GM15510 (cell line): ENCODE measurements around the gene ACSL4.

Experiments
- POLR2A ChIP-seq: IDR thresholded peaks from 3 replicates; pipeline ENCODE4 v1.6.1; 2011; ENCODE audit warnings: borderline replicate concordance; ENCODE audit not compliant: insufficient read length; ENCODE audit errors: extremely low read depth

Gene ACSL4

GRCh38 chrX:109740433-109740809 is 7.4 kb upstream of the ACSL4 start:
- no peak for TF ChIP-seq POLR2A

DNA sequence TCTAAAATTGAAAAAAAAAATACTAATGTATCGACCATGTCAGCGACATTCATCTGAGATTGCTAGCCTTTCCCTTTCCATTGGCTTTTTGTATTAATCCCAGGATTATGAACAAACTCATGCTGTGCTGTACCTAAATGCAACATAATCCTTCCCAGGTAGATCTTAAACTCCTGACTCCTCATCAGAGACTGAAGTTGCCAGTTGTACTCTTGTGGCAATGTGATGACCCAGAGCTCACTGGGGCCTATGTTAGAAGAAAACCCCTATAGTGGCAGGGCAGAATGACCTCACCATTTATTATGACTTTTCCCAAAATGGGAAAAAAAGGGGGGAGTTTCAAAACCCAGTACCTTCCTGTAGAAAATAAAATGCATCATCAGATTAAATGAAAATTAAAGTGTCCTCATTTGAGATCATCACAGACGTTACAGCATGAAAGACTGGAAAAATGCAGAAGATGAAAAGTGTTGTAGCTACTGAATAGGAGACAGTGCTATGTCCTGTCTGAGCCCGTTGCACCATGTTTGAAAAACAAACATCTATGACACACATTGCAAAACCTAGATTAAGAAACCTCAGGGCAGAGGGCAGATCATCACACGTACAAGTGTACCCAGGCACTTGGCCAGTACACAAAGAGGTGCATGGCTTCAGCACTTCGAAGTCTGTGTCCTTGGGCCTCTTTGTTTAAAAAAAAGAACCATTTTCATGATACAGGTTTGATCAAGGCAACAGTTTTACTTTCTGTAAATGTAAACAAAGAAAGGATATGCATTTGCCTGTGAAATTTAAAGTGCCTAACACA is 6.8 kb upstream of the ACSL4 start:
- TF ChIP-seq POLR2A, result no peak

DNA sequence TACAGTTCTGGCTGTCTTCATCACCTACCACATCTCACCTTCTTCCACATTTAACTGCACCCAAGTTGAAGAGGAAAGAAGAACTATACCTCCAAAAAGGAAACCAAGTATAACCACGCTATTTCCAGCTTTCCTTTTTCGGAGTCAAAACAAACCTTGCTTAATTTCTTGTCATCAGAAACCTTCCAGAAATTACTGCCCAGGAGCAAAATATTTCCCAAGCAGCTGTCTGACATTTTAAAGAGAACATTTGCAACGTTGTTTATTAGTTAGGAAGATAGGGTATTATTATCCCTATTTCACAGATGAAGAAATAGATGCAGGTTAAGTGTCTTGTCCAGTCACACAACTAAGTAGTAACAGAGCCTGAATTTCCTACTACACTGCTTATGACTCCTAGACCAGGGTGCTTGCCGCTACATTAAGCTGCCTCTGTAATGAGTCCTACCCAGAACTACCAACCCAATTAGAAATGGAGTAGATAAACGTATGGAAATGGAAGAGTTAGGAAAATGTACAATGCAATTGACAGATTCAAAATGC is 2.2 kb upstream of the ACSL4 start:
- no peak for TF ChIP-seq POLR2A

GRCh38 chrX:109733613-109734083 is 591 bp upstream of the ACSL4 start:
- TF ChIP-seq POLR2A, result no peak

DNA sequence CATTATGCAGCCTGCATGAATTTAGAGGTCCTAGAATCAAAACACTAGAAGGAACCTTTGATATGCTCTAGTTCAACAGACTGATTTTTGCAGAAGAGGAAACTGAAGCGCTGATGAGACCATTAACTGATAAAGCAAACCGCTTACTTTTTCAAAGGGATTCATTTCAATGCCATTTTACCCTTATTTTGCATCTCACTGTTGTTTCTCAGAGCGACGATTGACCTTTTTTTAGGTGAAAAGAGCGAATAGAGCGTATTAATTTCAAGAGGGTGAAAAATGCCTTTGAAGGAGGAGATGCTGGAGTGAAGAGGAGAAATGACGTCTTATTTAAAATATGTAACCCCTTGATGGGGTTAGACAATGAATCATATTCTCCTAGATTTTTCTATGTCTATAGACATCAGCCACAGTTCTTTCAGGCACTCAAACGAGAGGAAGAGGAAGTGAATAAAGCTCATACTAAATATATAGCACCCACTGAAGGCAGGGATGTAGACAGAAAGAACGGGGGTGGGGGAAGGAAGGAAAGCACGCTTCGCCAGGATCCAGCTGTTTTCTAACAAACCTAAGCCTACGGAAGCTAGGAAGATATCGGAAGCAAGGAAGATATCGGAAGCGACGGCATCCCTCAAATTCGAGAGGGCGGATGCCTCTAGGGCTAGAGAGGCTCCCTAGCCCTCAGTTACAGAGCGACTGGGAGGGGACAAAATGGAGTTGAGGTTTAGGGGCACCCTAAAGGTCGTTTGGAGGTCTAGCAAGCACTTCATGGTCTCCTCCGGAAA is 848 bp downstream of the ACSL4 start:
- TF ChIP-seq POLR2A, result no peak

DNA sequence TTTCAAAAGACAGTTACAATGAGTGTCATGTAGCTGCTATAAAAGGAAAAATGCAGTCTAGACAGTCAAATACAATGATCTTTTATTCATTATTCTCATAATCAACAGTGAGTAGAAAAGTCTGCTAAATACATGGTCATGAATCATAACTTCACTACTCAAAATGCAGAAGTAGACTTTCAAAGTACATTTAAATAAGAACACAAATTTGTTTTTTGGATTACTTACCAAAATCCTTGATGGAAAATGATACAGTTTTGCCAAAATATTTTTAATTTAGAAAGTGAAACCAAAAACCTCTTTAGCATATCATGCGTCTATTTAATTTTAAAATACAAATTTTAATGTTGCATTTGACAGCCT is 4.9 kb downstream of the ACSL4 start:
- TF ChIP-seq POLR2A, result no peak

DNA sequence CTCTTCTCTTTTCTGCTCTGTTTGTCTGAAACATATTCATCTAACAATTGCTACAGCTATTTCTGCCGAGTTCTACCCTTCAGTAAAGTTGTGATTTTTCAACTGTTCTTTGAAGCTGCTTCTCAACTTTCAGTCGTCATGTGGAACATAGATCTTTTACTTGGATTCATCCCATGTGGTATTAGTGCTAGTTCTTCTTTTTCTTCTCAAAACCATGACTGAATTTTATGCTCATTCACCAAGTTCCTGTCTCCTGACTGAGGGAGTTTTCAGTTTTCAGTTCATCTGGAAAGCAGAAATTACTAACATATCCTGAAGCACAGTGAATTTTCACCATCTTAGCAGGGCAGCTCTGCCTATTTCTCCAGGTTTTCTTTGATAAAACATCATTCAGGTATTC is 12.1 kb downstream of the ACSL4 start:
- no peak for TF ChIP-seq POLR2A

- no peak for TF ChIP-seq POLR2A
Measured at GRCh38 chrX:109719264-109719663, 13.8 kb downstream of the ACSL4 start.

DNA sequence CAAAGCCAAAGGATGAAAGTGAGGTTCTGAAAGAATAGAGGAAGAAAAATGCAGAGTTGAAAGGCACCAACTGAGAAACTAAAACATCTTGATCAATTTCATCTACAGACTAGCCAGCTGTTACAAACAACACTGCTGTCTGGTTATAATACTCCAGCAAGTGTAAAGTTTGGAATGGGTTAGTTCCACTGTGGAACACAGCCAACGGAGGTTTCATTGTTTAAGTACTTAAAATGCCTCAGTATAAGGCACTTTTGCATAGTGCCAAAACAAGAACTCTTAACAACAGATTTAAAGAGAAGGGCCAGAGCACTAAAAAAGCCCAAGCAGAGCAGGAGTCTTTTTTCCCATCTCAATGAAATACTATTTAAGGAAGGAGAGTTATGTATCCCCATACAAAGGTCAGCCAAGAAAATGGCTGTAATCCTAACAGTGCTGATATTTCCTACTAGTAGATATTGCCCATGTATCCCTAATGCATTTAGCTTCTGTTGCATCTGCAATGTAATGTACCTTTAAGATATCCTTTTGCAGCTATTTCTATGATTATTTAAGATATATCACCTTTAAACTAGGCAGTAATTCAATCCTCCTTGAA is 16.5 kb downstream of the ACSL4 start:
- no peak for TF ChIP-seq POLR2A

DNA sequence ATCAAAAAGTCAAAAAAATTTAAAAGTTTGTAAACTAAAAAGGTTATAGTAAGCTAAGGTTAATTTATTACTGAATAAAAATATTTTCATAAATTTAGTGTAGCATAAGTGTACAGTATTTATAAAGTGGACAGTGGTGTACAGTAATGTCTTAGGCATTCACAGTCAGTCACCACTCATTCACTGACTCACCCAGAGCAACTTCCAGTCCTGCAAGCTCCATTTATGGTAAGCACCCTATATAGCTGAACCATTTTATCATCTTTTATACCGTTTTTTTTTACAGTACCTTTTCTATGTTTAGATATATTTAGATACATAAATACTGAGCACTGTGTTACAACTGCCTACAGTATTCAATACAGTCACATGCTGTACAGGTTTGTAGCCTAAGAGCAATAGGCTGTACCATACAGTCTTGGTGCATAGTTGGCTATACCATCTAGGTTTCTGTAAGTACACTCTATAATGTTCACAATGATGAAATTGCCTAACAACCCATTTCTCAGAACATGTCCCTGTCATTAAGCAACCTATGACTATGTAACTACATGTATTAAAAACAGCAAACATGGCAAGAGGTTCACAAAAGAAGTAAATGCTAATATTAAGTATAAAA is 18.6 kb downstream of the ACSL4 start:
- no peak for TF ChIP-seq POLR2A

DNA sequence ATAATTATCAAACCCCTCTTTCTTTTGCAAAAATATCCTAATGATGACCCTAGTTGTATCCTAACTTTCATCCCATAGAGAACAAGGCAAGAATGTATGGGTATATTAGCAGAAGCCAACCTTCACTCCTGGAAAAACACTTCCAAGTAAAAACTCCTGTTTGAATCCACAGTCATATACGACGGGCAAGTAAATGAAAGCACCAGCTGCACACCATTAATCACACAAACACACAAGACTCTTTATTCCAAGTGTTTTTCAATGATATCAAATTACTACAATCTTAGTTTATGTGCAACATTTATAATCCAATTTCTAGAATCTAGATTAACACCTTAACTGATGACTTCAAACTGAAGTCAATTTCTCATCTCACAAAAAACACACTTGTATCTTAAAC is 22.9 kb downstream of the ACSL4 start:
- TF ChIP-seq POLR2A, result no peak

- no peak for TF ChIP-seq POLR2A
Measured at GRCh38 chrX:109709129-109709631, 23.9 kb downstream of the ACSL4 start.

GRCh38 chrX:109707720-109708119 is 25.3 kb downstream of the ACSL4 start:
- TF ChIP-seq POLR2A, result no peak

- TF ChIP-seq POLR2A, result no peak
Measured at GRCh38 chrX:109707319-109707718, 25.7 kb downstream of the ACSL4 start.

- no peak for TF ChIP-seq POLR2A
Measured at GRCh38 chrX:109704563-109704962, 28.5 kb downstream of the ACSL4 start.
